Right ventricle myocardium inferior (tissue), 1 donor: ENCODE results near the gene TRIO. TPM values are rescaled to one million over a fixed set of nuclear protein-coding genes. Genes with fewer than 3 reads are reported as not detected.
"Not testable (repeated sequence)": the region's sequence is repeated elsewhere in the genome, so short reads cannot be mapped to it uniquely, and the experiment has no call there.

Experiments used
- ATAC-seq: fragments of 200-7000 bp; cut with Tn5 transposase; one replicate; pipeline ENCODE4 v1.9.1; 2020; ENCODE audit warnings: mild to moderate bottlenecking, moderate library complexity
- DNase-seq: peaks from one replicate; pipeline ENCODE4 v3.0.0; 2021; ENCODE audit errors: missing footprints
- intact Hi-C: fragments of 100-400 bp; cut with DNase I; formaldehyde crosslinking; loops from one replicate; pipeline ENCODE4 v1.11.0; 2022
- total RNA-seq: library from RNA; stranded (reverse); fragmentation: NEBNext Ultra II Directional; extraction: Animal tissue kit (Norgen Biotek cat#: 25700); gene quantifications from one replicate; pipeline ENCODE4 v1.2.1, GENCODE V29; 2021
- donor health status: DM: no; HTN: yes; CAD: no; lungs with severe emphysema.

TRIO gene
- total RNA-seq, 1 donor from 2014 or later = 56.9 TPM

- intact Hi-C loops = no loop called here
- ATAC-seq = peak; percentile 66
- no peak for DNase-seq
Measured at GRCh38 chr5:14190194-14191164, 47.3 kb downstream of the TRIO start.

- ATAC-seq (no peak), DNase-seq (no peak)
- intact Hi-C loops = no loop called here
Measured at GRCh38 chr5:14191325-14191724, 48.2 kb downstream of the TRIO start.

DNA sequence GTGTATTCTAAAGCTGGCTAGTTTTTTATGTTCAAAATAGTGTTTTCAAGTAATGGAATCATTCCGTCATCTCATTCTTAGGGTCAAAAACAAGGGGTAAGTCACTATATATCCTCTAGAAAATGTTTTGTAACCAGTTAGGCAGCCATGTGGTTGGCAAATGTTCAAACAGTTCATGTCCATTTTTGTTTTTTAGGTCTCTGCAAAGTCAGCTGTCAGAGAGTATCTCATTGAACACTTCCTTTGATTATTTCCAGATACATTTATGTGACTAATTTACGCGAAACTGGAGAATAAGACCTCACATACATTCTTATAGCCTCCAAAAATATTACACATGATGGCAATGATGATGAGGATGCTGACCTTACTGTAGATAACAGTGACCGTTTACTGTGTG, 50.4 kb downstream of the TRIO start:
- intact Hi-C loops = no loop called here

DNA sequence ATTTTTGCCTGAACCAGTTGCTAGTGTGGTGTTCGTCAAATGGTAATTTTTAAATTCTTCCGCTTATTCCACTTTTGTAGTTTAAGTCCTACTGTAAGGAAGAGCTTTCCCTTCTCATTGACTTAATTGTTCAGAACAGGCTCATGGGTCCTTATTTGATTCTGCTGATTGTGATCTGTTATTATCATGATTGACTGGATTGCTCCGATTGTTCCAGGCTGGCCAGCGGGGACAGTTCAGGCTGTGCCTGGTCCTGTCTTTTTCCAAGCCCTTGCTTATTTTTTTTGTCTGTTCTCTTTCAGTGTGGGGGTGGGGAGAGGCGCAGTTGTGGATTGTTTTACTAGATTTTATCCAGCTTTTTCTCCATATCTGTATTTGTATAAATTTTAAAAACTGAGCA, 52.4 kb downstream of the TRIO start:
- intact Hi-C loops = loop anchor here (5.0 kb wide), 1 partner anchor 48 kb away; no protein-coding TSS in a partner anchor
- ATAC-seq (no peak), DNase-seq (no peak)

More for the DNA sequence above, 50.4 kb downstream of the TRIO start:
- DNase-seq (no peak), ATAC-seq (no peak)

DNA sequence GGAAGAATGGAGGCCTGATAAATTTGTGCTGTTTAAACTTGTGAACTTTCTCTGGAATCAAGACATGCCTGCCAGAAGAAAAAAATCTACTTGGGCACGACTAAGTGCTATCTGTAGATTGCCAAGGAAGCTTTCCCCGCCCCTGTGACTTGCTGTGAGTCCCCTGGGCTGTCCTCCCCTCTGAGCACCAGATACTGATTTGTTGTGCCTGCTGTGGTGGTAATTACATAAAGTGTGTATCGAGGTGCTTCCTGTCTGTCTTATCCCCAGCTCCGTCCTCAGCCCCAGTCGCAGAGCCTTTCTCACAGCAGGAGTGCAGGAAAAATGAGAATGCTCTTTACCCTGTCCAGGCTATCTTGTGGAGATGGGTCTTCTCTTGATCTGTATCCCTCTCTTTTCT, 53.9 kb downstream of the TRIO start:
- DNase-seq = no peak
- ATAC-seq = no peak
- intact Hi-C loops = loop anchor here (5.0 kb wide), 1 partner anchor 50 kb away; no protein-coding TSS in a partner anchor

DNA sequence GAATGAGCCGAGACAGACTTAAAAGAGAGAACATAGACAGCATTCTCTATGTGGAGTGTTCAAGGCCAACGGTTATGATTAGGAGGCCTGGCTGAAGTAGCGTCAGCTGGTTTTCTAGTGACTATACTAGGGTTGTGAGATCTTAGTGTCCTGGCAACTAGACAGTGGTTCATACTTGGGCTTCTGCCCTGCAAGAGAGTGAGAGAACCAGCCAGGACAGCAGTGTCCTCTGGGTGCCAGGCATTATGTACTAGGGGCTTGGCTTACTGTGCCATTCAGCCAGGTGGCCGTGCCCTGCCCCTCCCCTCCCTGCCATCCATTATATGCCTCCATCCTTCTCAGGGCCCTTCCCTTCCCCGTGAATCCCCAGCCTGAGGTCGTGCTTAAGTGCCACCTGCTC, 56.8 kb downstream of the TRIO start:
- intact Hi-C loops = loop anchor here (5.0 kb wide), 2 partner anchors 52 to 53 kb away; no protein-coding TSS in a partner anchor
- ATAC-seq (peak; percentile 94), DNase-seq (no peak)

GRCh38 chr5:14200312-14200990, 57.3 kb downstream of the TRIO start:
- intact Hi-C loops = loop anchor here (5.0 kb wide), 1 partner anchor 52 kb away; no protein-coding TSS in a partner anchor

DNA sequence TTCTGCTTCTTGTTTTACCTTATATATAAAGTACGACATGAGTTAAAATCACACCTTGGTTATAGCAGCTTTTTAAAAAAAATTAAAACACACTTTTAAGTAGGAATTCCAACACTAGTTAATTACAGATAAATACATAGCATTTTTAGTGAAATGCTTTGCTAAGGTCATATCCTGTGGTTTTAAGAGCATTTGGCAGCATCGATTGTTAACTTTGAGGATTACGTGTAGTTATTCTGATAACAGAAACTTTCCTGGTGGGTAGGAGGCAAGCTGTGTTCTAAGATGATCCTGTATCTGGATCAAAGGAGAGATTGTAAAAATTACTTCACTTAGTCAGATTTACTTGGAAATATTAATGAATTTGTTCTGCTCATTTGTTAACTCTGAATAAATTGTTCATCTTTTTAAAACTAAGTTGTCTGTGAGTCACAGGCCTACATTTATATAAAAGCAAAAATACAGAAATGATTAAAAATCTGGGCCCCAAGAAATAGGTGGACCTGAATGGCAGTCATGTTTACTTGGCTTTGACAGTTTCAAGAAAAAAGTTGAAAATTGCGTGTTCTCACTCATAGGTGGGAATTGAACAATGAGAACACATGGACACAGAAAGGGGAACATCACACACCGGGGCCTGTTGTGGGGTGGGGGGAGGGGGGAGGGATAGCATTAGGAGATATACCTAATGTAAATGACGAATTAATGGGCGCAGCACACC, 58.3 kb downstream of the TRIO start:
- intact Hi-C loops = loop anchor here (5.0 kb wide), 1 partner anchor 51 kb away; no protein-coding TSS in a partner anchor
- no peak for DNase-seq
- ATAC-seq = no peak

More at GRCh38 chr5:14200312-14200990, 57.3 kb downstream of the TRIO start:
- no peak for DNase-seq
- ATAC-seq = no peak

GRCh38 chr5:14202462-14202861, 59.3 kb downstream of the TRIO start:
- no peak for ATAC-seq
- no peak for DNase-seq
- intact Hi-C loops = loop anchor here (5.0 kb wide), 1 partner anchor 50 kb away; no protein-coding TSS in a partner anchor

- intact Hi-C loops = loop anchor here (5.0 kb wide), 1 partner anchor 48 kb away; no protein-coding TSS in a partner anchor
- DNase-seq (no peak), ATAC-seq (no peak)
Measured at GRCh38 chr5:14204011-14204670, 61.0 kb downstream of the TRIO start.

- ATAC-seq (peak; percentile 53), DNase-seq (no peak)
- intact Hi-C loops = loop anchor here (5.0 kb wide), 1 partner anchor 47 kb away; no protein-coding TSS in a partner anchor
Measured at GRCh38 chr5:14204785-14205321, 61.7 kb downstream of the TRIO start.

GRCh38 chr5:14206028-14206725, 63.0 kb downstream of the TRIO start:
- DNase-seq (no peak), ATAC-seq (no peak)
- intact Hi-C loops = no loop called here

DNA sequence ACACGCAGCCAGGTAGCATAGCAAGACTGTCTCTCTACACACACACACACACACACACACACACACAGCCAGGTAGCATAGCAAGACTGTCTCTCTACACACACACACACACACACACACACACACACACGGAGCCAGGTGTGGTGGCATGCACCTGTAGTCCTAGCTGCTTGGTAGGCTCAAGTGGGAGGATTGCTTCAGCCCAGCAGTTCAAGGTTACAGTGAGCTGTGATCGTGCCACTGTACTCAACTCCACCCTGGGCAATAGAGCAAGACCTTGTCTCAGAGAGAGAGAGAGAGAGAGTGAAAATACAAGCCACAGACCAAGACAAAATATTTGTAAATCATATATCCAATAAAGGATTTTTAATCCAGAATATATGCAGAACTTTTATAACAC, 64.3 kb downstream of the TRIO start:
- ATAC-seq, DNase-seq, intact Hi-C loops: not testable (repeated sequence)

- no peak for DNase-seq
- intact Hi-C loops = no loop called here
- no peak for ATAC-seq
Measured at GRCh38 chr5:14208071-14209021, 65.2 kb downstream of the TRIO start.

DNA sequence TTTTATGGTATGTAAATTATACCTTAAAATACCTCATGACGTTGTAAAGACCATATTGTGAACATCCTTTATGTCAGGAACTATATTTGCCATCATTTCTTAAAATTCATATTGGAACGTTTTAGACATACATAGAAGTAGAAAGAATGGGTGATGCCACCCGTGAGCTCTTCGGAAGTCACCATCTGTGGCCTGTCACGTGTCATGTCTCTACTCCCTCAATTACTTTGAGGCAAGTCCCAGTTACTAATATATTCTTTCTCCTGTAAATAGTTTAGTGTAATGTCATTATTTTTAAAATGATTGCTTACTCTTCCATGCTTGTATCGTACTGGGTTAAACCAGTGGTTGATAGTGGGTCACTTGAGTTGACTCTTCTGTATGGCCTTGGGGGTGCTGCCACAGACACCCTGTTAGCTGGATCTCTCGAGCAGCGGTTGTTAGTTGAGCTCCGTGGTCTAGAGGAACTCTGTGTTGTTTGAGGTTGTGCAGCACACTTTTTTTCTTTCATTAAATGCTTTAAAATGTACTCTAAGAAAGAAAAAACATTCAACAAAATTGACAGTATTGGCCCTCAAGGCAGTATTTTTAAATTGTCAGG, 66.2 kb downstream of the TRIO start:
- intact Hi-C loops = no loop called here
- ATAC-seq (no peak), DNase-seq (no peak)

GRCh38 chr5:14209836-14210235, 66.7 kb downstream of the TRIO start:
- no peak for DNase-seq
- intact Hi-C loops = no loop called here
- no peak for ATAC-seq
